HepG2 (cell line): ENCODE results near the gene KRT6C.

Experiments used
- CREM ChIP-seq, 2 experiments: sonication (generic) in 1 of 2; formaldehyde crosslinking in 1 of 2; IDR thresholded peaks; 2 replicates each; pipeline versions ENCODE4 v1.4.0 to v1.6.1; 2016 to 2020; ENCODE audit warnings: antibody characterized with exemption in 1 of 2, mild to moderate bottlenecking in 1 of 2, missing genetic modification reagents in 1 of 2
- FOSL1 ChIP-seq: sonication (generic); formaldehyde crosslinking; IDR thresholded peaks from 2 replicates; pipeline ENCODE4 v1.9.0; 2021; ENCODE audit warnings: missing genetic modification reagents, borderline replicate concordance
- KDM1A ChIP-seq: IDR thresholded peaks from 2 replicates; pipeline ENCODE4 v1.6.1; 2016; ENCODE audit warnings: missing compliant biosample characterization
- TBP ChIP-seq: sonication (generic); formaldehyde crosslinking; IDR thresholded peaks from 2 replicates; pipeline ENCODE4 v1.5.0; 2020; ENCODE audit warnings: missing genetic modification reagents
- ZNF274 ChIP-seq: sonication (generic); formaldehyde crosslinking; IDR thresholded peaks from 2 replicates; pipeline ENCODE4 v1.5.1; 2020; ENCODE audit warnings: mild to moderate bottlenecking, missing genetic modification reagents
- TF ChIP-seq, protein P1 (sequence below): IDR thresholded peaks from 2 replicates; pipeline ENCODE4 v1.6.1; 2012; ENCODE audit warnings: inconsistent platforms

DNA sequence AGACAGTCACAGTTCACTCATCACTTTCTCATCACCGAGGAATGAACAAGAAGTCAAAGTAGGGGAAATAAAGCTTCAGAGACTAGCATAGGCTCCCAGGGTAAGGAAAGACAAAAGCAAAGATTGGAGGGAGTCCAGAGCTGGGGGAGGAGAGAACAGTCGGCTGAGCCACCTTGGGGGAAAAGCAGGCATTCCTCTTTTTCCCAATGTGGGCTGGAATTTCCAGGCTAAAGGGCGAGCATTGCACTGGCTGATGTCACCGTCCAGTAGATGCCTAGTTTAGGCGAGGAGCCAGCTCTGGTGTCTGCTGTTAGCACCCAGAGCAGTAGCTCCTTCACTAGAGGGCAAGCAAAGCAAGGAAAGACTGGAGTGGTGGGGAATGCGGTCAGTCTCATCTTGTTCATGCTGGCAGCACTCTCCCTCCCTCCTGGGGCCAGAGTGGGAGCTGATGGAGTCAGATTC is 31.0 kb downstream of the KRT6C start:
- no peak for TF ChIP-seq TBP (CRISPR knock-in tag)
- TF ChIP-seq CREM (IDR thresholded peaks at IDR 0.05): no peak
- TF ChIP-seq CREM (CRISPR knock-in tag; IDR thresholded peaks at IDR 0.05): no peak
- TF ChIP-seq, protein P1, sequence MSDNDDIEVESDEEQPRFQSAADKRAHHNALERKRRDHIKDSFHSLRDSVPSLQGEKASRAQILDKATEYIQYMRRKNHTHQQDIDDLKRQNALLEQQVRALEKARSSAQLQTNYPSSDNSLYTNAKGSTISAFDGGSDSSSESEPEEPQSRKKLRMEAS: no peak
- no peak for TF ChIP-seq FOSL1 (CRISPR knock-in tag)
- no peak for TF ChIP-seq ZNF274 (CRISPR knock-in tag)
- TF ChIP-seq KDM1A: no peak
